Right atrium auricular region (tissue), 2 donors: ENCODE data around the gene CEACAM7. TPM values are rescaled to one million over a fixed set of nuclear protein-coding genes. Genes with fewer than 3 reads are reported as not detected.

ENCODE experiments used
- DNase-seq: peaks from one replicate; pipeline ENCODE4 v3.0.0-alpha.2; 2019; ENCODE audit warnings: low spot score
- H3K27ac ChIP-seq, 2 donors: fragments of 200-600 bp; sonication (generic); 1 replicate in 1 of 2; 2 replicates in 1 of 2; pipeline ENCODE4 v1.5.1; 2016 to 2019
- H3K27me3 ChIP-seq, 2 donors: fragments of 200-600 bp; sonication (generic); one replicate each; pipeline versions ENCODE4 v1.5.1 to v1.6.0; 2017 to 2019
- H3K36me3 ChIP-seq: fragments of 200-600 bp; sonication (generic); one replicate; pipeline ENCODE4 v1.5.1; 2016
- H3K4me1 ChIP-seq, 2 donors: fragments of 200-600 bp; sonication (generic); one replicate each; pipeline versions ENCODE4 v1.5.1 to v1.6.0; 2017 to 2019
- H3K4me3 ChIP-seq, 2 donors: fragments of 200-600 bp; sonication (generic); 1 replicate in 1 of 2; 2 replicates in 1 of 2; pipeline ENCODE4 v1.5.1; 2017 to 2019; ENCODE audit warnings: mild to moderate bottlenecking in 1 of 2, moderate library complexity in 1 of 2
- H3K9me3 ChIP-seq, 2 donors: fragments of 200-600 bp; sonication (generic); one replicate each; pipeline ENCODE4 v1.5.1; 2019
- total RNA-seq, 2 donors: library from RNA; depleted of rRNA; stranded (reverse); fragments of >200 nt; gene quantifications; one replicate each; pipeline ENCODE4 v1.1.0, GENCODE V29; 2016
- TF ChIP-seq, protein P1 (sequence below), 2 donors: fragments of 200-600 bp; sonication (generic); IDR thresholded peaks; one replicate each; pipeline ENCODE4 v1.5.1; 2019; ENCODE audit warnings: antibody characterized with exemption in 2 of 2

Gene CEACAM7
- total RNA-seq, 2 donors from 2014 or later = not detected

DNA sequence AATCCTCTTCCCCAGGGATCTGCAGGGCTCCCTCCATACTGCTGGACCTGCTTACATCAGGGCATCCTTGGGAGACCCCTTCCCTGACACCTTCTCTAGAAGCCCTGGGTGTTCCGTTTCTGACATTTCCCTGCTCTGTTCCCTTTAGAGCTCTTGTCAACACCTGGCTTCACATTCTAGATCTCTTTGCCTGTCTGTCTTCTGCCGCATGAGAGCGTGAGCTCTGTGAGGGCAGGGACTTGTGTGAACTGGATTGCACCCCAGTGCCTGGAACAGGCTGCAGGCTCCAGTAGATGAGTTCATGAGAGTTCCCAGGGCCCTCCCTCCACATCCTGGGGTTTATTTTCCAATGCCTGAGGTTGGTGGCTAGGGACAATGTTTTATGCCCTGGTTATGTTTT lies 651 bp downstream of the CEACAM7 start:
- Histone ChIP-seq H3K4me1 (no peaks in the 10 kb centered on the region), H3K9me3 (peaks cover 0 to 7% of the 10 kb centered on the region in 2 donors), H3K27me3 (no peaks in the 10 kb centered on the region), H3K27ac (no peak overlapping the region), H3K36me3 (no peaks in the 10 kb centered on the region), H3K4me3 (no peak overlapping the region)
- TF ChIP-seq, protein P1, sequence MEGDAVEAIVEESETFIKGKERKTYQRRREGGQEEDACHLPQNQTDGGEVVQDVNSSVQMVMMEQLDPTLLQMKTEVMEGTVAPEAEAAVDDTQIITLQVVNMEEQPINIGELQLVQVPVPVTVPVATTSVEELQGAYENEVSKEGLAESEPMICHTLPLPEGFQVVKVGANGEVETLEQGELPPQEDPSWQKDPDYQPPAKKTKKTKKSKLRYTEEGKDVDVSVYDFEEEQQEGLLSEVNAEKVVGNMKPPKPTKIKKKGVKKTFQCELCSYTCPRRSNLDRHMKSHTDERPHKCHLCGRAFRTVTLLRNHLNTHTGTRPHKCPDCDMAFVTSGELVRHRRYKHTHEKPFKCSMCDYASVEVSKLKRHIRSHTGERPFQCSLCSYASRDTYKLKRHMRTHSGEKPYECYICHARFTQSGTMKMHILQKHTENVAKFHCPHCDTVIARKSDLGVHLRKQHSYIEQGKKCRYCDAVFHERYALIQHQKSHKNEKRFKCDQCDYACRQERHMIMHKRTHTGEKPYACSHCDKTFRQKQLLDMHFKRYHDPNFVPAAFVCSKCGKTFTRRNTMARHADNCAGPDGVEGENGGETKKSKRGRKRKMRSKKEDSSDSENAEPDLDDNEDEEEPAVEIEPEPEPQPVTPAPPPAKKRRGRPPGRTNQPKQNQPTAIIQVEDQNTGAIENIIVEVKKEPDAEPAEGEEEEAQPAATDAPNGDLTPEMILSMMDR (IDR thresholded peaks at IDR 0.05) = no peak
- DNase-seq = no peak

DNA sequence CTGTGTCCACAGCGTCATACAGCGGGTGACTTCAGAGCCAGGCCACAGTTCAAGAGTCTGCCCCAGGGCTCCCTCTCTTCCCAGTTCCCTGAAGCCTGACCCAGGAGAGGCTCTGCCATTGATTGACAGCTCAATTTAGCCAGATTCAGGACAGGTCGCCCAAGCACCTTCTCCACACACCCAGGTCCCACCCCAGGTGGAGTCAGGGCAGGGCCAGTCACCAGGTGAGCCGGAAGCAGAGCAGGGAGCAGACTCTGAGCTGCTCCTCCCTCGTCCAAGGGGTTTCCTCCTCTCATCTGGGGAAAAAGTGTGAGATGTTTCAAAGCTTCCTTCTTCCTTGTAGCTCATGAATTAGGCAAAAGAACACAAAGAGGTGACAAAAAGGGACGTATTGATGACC lies 5.6 kb downstream of the CEACAM7 start:
- H3K9me3 ChIP-seq = no peaks in the 10 kb centered on the region
- H3K27me3 ChIP-seq = no peaks in the 10 kb centered on the region
- H3K4me3 ChIP-seq = no peak overlapping the region
- TF ChIP-seq, protein P1 (IDR thresholded peaks at IDR 0.05) = no peak
- no peaks in the 10 kb centered on the region for H3K36me3 ChIP-seq
- H3K27ac ChIP-seq = no peak overlapping the region
- DNase-seq = no peak
- H3K4me1 ChIP-seq = no peaks in the 10 kb centered on the region

DNA sequence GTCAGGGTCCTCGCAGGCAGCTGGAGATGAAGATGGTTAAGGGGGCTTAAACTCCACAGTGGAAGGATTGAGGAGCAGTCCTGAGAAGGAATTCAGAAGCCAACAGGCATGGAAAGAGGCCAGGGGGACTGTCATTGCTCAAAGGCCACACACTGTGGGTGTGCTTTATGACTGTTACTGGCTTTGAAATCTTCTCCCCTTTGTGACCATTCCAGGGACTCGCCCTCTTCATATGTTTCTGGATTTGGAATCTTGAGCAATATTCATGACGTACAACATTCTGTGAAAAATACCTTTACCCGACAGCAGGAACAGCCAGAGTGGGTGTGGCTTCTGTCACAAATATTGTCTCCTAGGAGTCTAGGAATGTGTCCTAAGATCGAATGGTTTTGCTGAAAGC lies 16.6 kb downstream of the CEACAM7 start:
- TF ChIP-seq, protein P1 (IDR thresholded peaks at IDR 0.05) = no peak
- peaks cover 0 to 5% of the 10 kb centered on the region in 2 donors for H3K9me3 ChIP-seq
- H3K27me3 ChIP-seq = no peaks in the 10 kb centered on the region

DNA sequence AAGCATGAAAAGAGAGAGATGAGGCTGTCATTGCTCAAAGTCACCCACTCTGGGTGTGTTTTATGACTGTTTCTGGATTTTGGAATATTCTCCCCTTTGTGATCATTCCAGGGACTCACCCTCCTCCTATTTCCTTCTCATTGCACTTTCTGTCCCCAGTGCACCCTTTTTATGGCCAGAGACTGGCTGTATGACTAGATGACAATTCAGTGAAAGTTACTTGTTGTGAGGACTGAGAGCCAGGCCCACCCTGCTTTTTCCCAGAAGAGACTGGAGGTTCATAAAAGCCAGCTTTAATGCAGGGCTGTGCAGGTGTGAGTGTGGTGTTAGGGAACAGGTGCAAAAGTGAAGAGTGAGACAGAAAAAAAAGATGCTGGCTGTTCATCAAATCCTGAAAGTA lies 17.3 kb downstream of the CEACAM7 start:
- H3K27me3 ChIP-seq = no peaks in the 10 kb centered on the region
- H3K36me3 ChIP-seq = no peaks in the 10 kb centered on the region
- peaks cover 5 to 11% of the 10 kb centered on the region in 2 donors for H3K9me3 ChIP-seq
- H3K4me1 ChIP-seq = no peaks in the 10 kb centered on the region
- TF ChIP-seq, protein P1 (IDR thresholded peaks at IDR 0.05) = no peak
- no peak overlapping the region for H3K27ac ChIP-seq
- H3K4me3 ChIP-seq = no peak overlapping the region
- no peak for DNase-seq

More for the DNA sequence above, 16.6 kb downstream of the CEACAM7 start:
- Histone ChIP-seq H3K27ac (no peak overlapping the region), H3K36me3 (no peaks in the 10 kb centered on the region), H3K4me3 (no peak overlapping the region), H3K4me1 (no peaks in the 10 kb centered on the region)
- DNase-seq = no peak

DNA sequence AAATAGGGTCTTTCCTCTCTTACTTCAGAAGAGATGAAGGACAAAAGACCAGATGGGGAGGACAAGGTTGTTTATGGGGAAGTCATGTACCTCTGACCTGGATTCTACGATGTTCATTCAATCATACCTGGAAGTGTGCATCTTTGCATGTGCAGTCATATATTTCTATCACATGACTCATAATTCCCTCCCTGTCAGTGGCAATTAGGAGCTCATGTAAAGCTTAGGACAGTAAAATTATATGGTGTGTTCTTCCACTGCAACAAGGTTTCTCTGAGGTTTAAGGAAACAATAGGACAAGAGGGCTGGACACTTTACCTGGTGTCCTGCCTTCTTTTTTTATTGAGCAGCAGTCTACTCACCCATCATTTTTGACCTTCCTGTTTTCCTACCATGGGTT lies 19.8 kb downstream of the CEACAM7 start:
- TF ChIP-seq, protein P1 (IDR thresholded peaks at IDR 0.05) = no peak
- no peak overlapping the region for H3K4me3 ChIP-seq
- H3K9me3 ChIP-seq = peaks cover 6 to 23% of the 10 kb centered on the region in 2 donors
- DNase-seq = no peak
- no peaks in the 10 kb centered on the region for H3K27me3 ChIP-seq
- no peaks in the 10 kb centered on the region for H3K36me3 ChIP-seq
- H3K27ac ChIP-seq = no peak overlapping the region
- no peaks in the 10 kb centered on the region for H3K4me1 ChIP-seq

DNA sequence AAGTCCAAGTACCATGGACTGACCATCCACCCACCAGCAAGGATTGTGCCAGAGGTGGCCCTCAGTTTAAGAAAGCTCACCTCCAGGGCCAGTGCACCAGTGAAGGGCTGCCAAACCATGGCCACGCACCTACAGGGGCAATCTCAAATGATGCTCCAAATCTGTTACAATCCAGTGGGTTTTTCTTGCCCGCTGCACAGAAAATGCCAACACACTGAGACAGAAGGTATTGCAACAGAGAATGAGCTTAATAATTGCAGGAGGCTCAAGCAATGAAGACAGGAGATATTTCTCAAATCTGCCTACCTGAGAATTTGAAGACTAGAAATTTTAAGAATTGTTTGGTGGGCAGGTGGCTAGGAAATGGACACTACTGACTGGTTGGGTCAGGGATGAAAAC lies 22.0 kb downstream of the CEACAM7 start:
- no peaks in the 10 kb centered on the region for H3K4me1 ChIP-seq

More for the DNA sequence above, 22.0 kb downstream of the CEACAM7 start:
- Histone ChIP-seq H3K9me3 (peaks cover 6 to 23% of the 10 kb centered on the region in 2 donors), H3K4me3 (no peak overlapping the region), H3K27me3 (no peaks in the 10 kb centered on the region), H3K27ac (no peak overlapping the region), H3K36me3 (no peaks in the 10 kb centered on the region)
- no peak for DNase-seq
- TF ChIP-seq, protein P1 (IDR thresholded peaks at IDR 0.05) = no peak
